ENCODE measurements around the gene NR2E1.

Gene NR2E1

DNA sequence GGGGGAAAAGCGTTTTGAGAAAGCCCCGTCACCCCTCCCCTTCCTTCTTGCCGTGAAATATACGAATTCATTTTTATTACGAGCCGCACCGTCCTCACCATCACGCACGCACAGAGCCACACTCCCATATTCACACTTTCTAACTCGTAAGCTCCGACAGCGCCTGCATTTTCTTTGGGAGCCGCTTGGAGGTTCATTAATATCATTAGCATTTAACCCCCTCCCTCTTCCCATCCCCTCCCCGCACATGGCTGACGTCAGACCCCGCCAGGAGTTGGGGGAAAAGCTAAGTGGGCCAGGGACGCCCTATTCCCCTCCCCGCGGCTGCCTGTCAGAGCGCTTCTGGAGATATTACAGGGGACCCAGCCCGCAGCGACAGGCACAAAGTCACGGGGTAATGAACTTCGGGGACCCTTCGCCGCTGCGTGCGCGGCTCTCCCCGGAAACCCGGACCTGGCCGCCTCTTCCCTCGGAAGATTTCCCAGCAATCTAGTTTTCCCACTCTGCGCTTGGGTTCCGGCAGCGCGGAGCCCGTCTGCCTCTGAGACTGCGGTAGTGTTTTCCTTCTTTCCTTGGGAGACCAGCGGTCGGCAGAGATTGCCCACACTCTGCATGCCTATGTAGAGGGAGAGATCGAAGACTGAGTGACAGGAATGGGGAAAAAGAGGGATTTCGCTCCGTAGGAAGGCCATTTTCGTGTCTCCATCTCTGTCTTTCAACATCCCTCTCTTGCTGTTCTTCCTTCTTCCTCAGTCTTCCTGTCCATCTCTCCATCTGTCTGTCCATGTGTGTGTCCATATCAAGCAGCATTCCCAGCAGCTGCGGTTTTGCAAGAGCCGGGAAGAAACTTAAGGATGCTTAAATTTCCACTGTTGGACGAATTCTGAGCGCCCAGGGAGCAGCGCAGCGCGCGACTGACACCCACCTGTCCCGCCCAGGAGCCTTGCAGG is at the start of gene NR2E1:
NR2E1 (plus strand) TSS at position 309 of the 950 bp plus-strand sequence. CDS start 744 bp downstream, outside the sequence.
- DNase-seq (ENCODE audit: low read depth): no peak

DNA sequence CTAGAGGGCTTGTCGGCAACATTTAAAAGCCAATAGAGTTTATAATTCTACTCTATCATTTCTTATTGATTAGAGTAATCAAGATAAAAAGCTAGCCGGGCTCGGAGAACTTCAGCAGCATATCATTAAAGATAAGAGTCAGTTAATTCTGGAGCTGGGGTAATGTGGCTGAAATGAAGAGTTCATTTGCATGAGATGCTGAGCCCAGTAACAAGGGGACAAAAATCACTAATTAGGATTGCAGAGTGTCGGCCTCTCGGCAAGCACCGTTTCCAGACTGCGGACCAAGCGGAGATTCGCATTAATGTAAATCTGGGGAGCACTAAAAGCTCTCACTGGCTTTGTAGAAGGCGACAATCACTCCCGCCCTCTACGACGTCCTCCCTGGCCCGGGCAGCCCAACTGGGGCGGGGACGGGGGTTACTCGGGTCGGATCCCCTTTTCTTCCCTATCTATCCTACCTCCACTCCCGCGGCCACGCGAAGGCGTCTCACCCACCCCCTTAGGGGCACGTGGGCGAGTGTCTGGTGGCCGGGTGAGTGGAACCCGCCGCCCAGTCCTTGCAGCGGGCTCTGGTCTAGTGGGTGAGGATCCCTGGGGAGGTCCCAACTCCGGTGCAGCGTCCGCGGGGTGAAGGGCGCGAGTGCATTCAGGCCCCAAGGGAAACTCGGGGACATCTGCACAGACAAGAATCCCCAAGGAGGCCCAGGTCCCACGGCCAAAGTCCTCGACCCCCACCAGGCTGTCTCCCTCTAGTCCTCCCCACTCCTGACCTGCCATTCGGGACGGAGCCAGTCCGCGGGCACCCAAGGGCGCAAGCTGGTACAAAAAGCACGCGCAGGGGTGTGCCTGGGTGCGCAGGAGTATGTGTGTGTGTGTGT is 49.0 kb upstream of the NR2E1 start:
- DNase-seq (ENCODE audit: low read depth): no peak

DNA sequence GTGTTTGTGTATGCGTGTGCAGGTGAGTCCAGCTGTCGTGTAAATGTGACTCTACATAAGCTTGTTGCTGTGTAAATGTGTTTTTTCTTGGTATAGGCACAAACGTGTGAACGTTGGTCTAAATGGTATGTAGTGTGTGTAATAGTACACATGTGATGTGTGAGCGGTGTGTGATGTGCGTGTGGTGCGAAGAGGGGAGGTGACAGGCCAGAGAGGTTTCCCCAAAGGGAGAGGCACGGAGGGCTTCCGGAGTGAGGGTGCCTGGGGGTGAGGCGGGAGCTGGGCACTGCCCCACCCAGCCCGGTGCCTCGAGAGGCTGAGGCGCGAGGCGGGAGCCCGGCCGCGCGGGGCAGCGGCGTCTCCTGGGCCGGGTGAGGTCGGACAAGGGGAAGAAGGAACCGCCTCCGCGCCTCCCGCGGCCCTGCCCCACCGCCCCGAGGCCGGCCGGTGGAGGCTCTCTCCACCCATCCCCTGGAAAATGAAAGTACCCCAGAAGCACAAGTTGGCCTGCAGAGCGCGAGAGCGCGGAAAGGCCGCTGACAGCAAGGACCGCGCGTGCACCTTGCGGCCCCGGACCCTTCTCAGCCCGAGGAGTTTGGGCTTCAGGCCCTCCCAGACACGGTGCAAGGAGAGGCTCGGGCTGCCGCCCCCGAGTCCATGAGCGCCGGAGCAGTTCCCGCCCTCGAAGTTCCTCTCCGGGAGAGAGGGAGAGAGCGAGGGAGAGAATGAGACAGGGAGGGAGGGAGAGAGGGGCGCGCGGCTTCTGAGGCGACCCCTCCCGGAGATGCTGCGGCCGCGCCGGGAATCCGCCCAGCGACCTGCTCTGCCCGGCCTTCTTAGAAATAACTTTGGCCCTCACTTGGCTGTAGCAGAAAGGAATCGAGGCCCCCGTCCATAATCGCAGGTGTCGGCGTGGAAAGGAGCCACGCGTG is 48.1 kb upstream of the NR2E1 start:
- DNase-seq (ENCODE audit: low read depth): peak; percentile 51

DNA sequence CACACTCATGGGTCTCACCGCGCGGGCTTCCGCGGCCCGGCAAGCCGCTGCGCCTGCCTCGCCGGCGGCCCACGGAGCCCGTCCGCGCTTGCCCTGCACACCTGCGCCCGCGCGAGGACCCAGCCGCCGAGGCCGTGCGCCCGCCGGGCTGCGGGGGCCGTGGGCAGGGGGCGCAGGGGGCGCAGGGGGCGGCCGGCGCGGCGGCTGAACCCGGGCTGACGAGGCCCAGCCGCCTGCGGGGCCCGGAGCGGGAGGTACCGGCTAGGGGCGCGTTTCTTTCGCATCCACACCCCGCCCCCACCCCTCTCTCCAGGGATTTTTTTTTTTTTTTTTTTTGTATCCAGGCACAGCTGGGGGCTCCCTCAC is 47.5 kb upstream of the NR2E1 start:
- no peak for DNase-seq (ENCODE audit: low read depth)

DNA sequence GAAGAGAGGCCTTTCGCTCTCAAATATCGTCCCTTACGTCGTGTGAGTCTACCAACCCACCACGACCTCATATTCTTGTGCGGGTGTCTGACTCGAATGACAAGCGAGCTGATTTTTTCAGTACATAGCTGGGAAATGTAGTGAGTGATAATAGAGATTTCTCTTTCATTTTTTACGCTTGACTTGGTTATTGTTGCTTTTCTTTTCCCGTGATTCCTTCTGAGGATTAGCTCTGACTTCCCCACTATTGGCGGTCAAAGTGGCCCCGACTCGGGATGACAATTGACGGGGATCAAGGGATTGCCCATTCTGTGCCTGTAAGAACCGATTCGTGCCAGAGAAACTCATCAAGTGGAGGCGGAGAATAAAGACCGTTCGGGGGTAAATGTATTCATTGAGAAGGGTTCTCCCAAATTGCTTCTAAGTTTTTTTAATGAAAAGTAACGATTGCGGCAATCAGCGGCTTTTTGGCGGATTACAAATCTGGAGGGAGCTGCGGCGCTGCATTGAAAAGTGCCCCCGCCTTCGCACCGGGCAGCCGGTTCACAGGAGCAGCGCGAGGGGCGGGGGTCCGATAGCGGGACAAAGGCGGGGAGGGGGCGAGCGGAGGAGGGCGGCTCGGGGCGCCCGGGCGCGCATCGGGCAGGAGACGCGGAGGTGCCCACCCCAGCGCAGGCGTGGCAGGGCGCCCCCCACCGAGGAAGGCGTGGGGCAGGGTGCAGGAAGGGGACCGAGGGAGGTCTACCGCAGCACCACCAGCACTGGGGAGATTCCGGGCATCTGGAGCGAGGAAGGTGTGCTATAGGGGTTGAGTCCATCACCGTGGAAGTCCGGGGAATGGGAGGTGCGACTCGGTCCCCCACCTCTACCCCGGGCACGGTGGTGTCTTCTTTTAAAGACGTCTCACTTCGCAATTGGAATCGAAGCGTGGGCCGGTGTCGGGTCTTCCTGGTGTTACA is 46.7 kb upstream of the NR2E1 start:
- peak; percentile 34 for DNase-seq (ENCODE audit: low read depth)

DNA sequence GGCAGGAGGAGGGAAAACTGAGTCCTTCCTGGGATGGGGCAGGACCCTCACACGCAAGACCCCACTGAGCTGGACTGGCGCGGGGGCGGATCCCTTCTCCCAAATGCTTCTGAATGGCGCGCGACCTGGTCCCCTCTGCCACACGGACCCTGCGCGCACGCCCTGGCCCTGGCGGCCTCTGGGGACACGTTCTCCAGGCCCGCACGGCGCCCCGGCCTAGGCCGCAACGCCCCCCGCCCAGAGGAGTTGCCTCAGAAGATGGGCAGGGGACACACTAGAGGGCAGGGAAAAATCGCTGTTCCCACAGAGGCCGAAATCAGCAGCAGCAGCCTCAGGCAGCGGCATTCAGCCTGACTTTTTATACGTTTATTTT is 46.1 kb upstream of the NR2E1 start:
- no peak for DNase-seq (ENCODE audit: low read depth)

DNA sequence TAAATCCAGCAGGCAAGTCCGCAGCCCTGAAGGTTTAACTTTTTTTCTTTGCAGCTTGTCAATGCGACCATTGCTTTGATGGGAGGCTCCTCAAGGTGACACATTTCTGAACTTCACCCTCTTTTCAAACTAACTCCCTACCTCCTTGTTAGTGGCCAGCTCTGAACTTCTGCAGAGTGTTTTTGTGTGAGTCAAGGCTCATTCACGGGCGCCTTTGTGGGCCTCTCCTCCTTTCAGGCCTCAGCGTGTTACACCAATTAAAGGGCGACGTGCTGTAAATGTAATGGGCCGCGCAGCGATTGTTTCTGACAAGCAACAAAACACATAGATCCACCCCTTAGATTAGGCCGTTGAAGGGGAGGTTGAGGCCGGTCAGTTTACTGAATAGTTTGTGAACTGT is 45.5 kb upstream of the NR2E1 start:
- DNase-seq (ENCODE audit: low read depth): no peak

DNA sequence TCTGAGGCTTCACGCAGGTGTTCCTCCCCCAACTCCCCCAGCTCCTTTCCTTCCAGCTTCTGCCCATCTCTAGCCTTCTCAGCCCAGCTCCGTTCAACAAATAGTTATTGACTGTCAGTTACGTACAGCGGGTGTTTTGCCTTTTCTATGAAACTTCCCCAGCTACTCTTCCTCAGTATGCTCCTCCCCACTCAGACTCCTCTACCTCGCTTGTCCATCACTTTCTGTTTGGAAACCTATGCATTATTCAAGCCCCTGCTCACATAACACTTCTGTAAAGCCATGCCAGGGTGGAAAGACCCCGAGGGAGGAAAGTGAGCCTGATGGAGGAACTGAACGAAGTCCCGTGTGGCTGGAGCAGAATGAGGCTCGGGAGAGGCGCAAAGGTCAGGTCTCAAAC is 44.2 kb upstream of the NR2E1 start:
- no peak for DNase-seq (ENCODE audit: low read depth)

DNA sequence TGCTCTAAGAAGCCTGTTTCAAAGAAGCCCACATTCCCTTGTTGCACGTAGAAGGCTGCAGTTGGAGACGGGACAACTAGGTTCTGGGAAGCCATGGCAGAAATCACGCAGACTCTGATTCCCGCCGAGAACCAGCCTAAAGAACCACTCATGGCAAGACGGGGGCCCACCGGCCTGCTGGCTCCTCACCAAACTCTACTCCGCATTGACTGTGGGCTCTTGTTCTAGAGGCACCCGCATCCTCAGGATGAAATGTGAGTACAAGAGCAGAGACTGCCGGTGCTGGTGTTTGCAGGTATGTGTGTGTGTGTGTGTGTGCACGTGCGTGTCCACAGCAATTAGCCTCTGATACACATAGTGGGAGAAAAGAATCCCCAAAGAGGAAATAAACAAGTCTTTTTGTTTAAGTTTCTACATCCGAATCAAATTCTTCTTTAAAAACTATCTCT is 42.3 kb upstream of the NR2E1 start:
- no peak for DNase-seq (ENCODE audit: low read depth)

DNA sequence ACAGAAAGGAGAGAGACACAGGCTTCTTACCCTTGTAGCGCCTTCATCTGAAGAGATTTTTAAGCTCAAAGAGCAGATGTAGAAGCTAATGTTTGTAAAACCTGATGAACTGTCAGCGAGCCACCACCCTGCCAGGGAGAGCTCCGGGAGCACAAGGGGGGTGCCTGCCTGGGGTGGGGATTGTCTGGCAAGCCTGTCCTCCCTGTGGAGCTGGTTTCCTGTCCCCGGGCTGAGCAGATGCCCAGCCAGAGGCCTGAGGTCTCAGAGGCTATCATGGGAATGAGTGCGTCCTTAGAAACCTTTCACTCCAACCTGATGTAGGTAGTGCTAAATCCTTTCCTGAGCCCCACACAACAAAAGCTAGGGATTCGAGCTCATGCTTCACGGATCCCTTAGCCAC is 41.9 kb upstream of the NR2E1 start:
- DNase-seq (ENCODE audit: low read depth): no peak

DNA sequence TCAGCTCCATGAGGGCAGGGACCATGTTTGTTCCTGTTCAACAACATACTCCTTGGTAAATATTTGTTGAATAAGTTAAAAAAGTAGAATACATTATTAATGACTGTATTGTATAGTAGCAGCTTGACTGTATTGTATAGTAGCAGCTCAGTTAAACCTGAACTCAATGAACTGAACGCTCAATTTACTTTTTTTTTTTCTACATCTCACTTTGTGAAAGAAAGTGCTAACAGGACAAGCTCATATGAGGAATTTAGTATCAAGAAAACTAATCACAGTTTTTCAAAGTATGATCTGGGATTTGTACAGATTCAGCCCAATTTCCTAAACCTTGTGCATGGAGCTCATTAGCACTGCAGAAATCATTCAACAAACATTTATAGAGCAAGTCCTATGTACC is 38.8 kb upstream of the NR2E1 start:
- DNase-seq (ENCODE audit: low read depth): no peak

DNA sequence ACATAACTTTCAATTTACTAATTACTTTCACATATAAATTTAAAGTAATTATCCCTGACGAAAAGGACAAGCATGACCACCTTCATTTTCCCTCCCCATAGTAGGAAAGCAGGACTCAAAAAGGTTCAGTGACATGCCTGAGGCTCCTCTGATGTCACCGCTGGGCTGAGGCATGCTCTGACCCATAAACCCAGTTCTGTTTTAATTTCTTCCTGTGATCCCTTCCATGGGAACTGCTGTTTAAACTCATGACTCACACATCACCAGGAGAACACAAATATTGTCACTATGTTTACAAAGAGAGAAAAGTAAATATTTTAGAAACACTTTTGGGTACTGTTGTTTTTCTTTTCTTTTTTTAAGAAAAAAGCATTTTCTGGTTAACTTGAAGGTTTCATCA is 38.0 kb upstream of the NR2E1 start:
- DNase-seq (ENCODE audit: low read depth): peak; percentile 52

DNA sequence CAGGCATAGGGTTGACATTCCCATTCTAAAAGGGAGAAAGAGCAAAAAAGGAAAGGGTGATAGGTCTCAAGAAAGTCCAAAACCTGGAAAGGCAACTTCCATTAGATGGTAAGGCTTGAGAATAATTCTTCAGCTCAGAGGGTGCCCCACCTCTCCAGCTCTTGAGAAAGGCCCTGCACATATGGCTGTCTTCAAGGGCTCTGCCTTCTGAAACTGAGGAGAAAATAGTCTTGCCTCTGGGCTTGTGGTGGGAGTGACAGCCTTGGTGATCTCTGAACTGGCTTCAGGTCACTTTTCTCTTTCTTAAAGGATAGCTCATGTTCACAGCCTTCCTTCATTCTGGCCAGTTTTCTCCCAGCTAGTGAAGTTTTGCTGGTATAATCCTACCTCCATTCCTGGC is 35.6 kb upstream of the NR2E1 start:
- DNase-seq (ENCODE audit: low read depth): no peak

DNA sequence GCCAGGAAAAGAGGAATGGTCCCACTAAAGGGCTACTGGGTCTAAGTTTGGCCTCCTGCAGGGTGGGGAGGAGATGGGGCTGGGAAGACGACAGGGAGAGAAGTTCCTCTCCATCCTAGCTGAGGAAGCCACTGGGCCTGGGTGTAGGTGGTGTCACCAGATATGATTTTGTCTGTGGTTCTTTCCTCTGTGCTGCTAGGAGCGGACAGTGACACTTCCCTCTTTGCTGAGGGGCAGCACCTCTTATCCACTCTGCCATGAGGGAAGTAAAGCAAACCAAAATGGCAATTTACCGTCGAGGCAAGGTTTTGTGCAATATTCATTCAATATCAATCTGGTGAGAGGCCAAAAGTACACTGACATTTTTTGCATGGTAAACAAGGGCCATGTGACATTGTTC is 33.0 kb upstream of the NR2E1 start:
- DNase-seq (ENCODE audit: low read depth): no peak

DNA sequence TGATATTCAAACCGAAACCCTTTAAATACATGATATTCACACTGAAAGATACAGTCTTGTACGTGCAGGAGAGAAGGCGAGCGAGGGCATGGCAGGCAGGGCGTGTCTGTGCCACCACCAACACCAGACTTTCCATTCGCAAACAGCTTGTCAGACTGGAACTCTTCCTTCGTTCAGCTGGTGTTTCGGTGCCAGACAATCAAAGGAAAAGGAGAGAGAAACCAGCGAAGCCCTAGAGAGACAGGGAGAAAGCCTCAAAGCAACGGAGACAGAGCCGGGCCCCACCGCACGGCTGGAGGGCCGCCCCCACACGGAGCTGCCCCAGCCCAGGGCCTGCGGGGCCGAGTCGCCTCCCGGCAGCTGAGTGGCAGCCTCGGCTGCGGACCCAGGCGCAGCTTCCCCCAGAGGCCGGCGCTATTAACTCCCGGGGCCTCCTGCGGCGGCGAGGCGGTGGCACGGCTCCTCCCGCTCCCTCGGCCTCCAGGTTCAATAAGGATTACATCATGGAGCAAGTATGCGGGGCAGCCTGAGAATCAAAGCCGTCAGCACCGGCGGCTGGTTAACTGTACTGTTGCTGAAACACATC is 32.1 kb upstream of the NR2E1 start:
- DNase-seq (ENCODE audit: low read depth): peak; percentile 90

DNA sequence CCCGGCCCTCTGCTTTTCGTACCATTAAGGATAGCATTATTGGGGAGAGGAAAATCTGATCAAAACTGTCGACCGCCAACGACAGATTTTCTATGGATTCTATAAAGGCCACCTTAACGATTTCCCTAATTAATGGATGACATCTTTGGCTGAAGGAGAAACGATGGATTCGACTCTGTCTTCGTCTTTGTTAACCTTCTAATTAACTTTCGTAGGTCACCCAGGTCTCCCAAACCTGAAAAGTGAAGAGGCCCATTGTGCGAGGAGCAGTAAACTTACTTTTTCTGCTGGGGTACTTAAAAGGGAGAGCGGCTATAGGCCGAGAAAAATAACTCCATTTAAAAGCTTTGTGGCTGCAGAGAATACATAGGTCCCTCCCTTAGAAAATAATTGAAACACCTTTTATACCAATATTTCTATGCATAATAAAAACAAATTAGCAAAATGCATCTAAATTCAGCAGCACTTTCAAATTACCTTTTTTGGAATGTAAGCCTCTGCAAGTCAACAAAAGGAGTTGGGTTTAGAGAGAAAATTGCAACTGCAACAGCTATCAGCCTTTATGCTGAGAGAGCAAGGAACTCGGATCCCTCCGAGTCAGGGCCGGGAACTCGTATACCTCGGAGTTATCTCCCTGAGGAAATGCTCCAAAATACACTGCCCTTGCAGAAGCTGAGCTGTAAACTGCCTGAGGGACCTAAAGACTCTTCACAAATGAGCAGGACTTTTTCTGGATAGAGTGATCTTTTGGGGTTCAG is 31.4 kb upstream of the NR2E1 start:
- no peak for DNase-seq (ENCODE audit: low read depth)

DNA sequence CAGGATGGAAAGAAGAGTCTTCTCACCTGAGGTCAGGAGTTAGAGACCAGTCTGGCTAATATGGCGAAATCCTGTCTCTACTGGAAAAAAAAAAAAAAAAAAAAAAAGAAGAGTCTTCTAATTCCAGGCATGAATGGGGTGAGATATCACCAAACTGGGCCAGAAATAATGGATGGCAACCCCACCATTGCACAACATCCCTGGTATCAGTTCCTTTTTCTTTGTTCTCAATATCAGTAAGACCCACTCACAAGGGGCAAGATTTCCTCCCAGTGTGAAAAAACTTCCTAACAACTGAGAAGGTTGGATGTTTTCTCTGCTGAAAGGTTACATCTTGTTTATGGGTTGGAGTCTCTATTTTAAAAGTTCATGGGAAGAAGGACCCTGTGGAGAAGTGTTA is 23.6 kb upstream of the NR2E1 start:
- no peak for DNase-seq (ENCODE audit: low read depth)

DNA sequence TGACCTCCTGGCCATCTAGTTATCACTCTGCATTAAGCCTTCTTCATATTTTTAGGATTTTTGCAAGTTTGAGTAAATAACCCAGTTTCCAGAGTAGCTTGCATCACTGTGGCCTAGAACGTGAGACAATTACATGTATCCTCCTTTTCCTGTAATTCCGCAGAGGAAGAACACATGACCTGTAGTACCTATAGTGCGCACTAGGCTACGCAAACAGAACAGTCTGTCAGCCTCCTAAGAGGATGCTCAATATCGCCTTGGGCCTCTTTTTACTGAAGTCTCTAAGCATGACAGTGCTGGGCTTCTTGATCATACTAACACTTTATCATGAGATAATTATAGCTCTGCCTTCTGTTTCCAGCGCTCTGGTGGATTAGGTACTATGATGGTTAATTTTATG is 20.2 kb upstream of the NR2E1 start:
- peak; percentile 36 for DNase-seq (ENCODE audit: low read depth)

DNA sequence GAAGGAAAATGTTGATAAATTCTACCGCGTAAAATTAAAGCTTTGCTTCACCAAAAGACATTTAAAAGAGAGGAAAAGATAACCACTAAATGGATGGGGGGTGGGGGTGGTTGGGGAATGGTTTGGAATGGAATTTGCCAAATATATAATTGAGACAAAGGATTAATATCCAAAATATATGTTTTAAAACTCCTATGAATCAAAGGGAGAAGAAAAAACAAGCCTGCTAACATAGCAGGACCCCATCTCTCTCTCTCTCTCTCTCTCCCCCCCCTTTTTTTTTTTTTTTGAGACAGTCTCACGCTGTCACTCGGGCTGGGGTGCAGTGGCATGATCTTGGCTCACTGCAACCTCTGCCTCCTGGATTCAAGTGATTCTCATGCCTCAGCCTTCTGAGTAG is 13.4 kb upstream of the NR2E1 start:
- no peak for DNase-seq (ENCODE audit: low read depth)

All from ELR (cell line).